ENCODE data around the gene GM2A.

Gene GM2A

DNA sequence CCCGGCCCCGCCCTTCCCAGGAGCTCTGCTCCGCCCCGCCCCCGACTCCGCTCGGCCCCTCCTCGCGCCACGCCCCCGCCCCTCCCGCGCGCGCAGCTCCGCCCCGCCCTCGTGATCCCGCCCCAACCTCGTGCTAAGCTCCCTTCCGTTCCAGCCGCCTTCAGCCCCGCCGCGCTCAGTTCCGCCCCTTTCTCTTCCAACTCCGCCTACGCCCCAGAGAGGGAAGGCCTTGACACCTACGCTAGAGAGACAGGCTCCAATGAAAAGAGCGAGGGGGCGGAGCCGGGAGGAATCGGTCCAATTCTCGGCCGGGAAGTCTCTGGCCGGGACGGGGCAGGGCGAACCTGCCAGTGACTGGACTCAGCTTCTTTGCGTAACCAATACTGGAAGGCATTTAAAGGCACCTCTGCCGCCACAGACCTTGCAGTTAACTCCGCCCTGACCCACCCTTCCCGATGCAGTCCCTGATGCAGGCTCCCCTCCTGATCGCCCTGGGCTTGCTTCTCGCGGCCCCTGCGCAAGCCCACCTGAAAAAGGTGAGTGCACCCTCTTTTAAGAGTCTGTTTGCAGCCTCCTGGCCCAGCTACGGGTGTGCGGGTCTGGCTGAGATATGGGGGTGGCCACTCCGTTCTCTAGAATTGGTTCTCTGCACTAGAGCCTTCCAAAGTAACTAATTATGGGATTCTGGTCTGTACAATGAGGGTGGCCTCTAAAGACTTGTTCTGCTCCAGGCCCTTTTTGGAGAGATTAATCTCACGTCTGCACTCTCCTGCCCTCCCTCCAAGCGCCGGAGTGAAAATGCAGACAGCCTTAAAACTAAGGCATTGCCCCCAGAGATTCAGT is at the start of gene GM2A:
TSS of gene GM2A (plus strand) at position 424 of the 843 bp plus-strand sequence. CDS start at position 456, 32 bp downstream.
- TF ChIP-seq CTCF (IDR thresholded peaks at IDR 0.05; ENCODE audit: extremely low read depth, insufficient read depth, missing control alignments), result no peak
- in situ Hi-C loops (cut with MboI; ENCODE audit: low pct_unique_long_range_greater_than_20kb, low sequenced_read_pairs, unreplicated experiment), result no loop called here

GRCh38 chr5:151204051-151204450 is 48.9 kb upstream of the GM2A start:
- no peak for TF ChIP-seq CTCF (IDR thresholded peaks at IDR 0.05; ENCODE audit: extremely low read depth, insufficient read depth, missing control alignments)
- no peak for DNase-seq (ENCODE audit: low spot score)
- in situ Hi-C loops (cut with MboI; ENCODE audit: low pct_unique_long_range_greater_than_20kb, low sequenced_read_pairs, unreplicated experiment), result no loop called here

More for the DNA sequence above, at the start of gene GM2A:
- peak; percentile 97 for DNase-seq (ENCODE audit: low spot score)

DNA sequence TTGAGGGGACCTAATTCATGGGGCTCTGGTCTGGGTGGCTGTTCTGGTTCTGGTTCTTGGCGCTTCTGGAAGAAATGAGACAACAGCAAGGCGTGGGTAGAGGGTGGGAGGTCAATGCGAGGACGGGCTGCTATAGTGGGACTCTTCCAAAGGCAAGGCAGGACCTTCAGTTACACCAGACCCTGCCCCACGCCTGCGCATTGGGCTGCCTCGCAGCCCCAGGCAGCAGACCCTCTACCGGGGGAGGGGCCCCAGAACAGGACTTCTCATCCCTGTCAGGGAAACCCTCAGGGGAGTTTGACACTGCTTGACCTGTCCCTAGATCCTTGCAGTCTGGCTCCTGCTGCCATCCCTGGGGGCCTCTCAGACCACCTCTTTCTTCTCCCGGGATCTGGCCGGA is 47.6 kb upstream of the GM2A start:
- TF ChIP-seq CTCF (IDR thresholded peaks at IDR 0.05; ENCODE audit: extremely low read depth, insufficient read depth, missing control alignments), result no peak
- DNase-seq (ENCODE audit: low spot score), result no peak
- in situ Hi-C loops (cut with MboI; ENCODE audit: low pct_unique_long_range_greater_than_20kb, low sequenced_read_pairs, unreplicated experiment), result no loop called here

- TF ChIP-seq CTCF (IDR thresholded peaks at IDR 0.05; ENCODE audit: extremely low read depth, insufficient read depth, missing control alignments), result no peak
- DNase-seq (ENCODE audit: low spot score), result no peak
Observed at GRCh38 chr5:151208481-151208914, 44.5 kb upstream of the GM2A start.

GRCh38 chr5:151212406-151212798 is 40.6 kb upstream of the GM2A start:
- no peak for DNase-seq (ENCODE audit: low spot score)
- in situ Hi-C loops (cut with MboI; ENCODE audit: low pct_unique_long_range_greater_than_20kb, low sequenced_read_pairs, unreplicated experiment), result no loop called here

More at GRCh38 chr5:151208481-151208914, 44.5 kb upstream of the GM2A start:
- in situ Hi-C loops (cut with MboI; ENCODE audit: low pct_unique_long_range_greater_than_20kb, low sequenced_read_pairs, unreplicated experiment), result no loop called here

More at GRCh38 chr5:151212406-151212798, 40.6 kb upstream of the GM2A start:
- no peak for TF ChIP-seq CTCF (IDR thresholded peaks at IDR 0.05; ENCODE audit: extremely low read depth, insufficient read depth, missing control alignments)
